ENCODE results near the gene EEFSEC. TPM values are rescaled to one million over a fixed set of nuclear protein-coding genes. Genes with fewer than 3 reads are reported as not detected.

The EEFSEC gene
- total and polyA plus RNA-seq, 2 of the 4 experiments (the other 2 are of a cell fraction), result 4.5 to 9.3 TPM

DNA sequence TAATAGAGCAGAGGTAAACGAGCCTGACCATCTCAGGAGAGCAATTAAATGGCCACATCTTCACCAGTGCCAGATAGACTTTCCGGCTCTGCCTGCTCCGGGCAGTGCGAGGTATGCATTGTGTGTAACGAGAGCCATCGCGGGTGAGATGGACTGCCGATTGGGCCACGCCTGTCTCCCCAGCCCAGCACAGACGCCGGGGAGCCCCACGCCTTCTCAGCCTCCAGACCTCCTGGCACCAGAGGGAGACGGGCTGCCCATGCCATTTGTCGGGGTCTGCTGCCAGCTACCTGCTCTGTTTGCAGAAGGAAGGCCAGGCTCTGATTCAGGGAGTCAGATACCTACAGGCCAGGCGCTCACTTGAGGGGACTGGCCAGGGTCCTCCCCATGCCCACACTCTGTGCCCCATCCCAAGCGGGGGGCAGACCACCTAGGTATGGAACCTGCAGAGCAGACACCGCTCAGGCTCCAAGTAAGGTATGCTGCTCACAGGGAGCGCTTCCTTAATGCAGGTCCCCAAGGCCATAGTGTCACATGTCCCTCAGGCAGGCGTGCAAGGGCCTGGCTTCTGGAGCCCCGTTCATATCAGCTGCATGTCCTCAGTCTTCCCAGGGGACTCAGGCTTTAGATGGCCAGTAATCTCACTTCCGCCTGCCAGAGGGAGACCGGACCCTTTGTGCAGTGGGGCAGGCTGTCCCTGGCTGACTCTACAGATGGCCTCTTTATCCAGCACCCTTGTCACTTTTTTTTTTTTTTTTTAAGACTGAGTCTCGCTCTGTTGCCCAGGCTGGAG, 251.2 kb downstream of the EEFSEC start (continued):
- TF ChIP-seq CHD1 (IDR thresholded peaks at IDR 0.05; ENCODE audit: low read depth, low read length), result no peak

DNA sequence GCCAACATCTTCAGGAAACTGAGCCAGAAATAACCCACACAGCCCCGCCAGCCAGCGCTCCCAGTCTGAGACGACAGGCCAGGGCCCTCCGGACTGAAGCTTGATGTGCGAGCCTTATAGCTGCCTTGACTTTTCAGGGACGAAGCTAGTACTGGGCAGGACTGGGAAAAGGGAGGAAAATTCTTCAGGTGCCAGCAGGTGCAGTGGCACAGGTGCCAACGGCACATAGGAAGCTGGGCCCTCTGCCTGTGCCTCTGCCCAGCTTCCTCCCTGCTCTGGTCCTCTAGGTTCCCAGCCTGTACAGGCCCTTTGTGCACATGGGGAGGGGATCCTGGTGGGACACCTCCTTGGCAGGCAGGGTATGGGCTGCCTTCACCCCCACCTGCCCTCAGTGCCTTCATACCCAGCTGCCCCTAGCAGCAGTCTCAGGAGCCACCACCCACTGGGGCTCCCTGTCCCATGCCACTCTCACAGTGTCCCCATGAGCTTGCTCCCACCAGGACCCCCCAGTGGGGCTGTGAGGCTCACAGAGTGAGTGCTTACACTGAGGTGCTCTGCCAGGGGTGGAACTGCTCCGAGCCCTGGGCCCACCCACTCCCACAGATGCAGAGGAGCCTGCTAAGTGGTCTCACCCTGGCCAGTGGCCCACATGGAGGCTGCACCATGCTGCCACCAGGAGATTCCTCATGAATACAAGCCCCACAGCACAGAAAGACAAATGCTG, 252.4 kb downstream of the EEFSEC start:
- Histone ChIP-seq H2AK9ac (replicated peaks; ENCODE audit: low read depth, low read length, poor library complexity) (no peak overlapping the region), H3K36me3 (ENCODE audit: control insufficient read depth, insufficient read depth, low read length) (no peaks in the 10 kb centered on the region; the same call in 1 of the 2 replicates), H2AK5ac (ENCODE audit: low read depth, low read length) (no peak overlapping the region), H2AFZ (replicated peaks; ENCODE audit: low read length, poor library complexity) (no peak overlapping the region), H4K20me1 (ENCODE audit: insufficient read depth, low read length) (no peaks in the 10 kb centered on the region; the same call in 1 of the 2 replicates), H3K9ac (ENCODE audit: low read depth, low read length) (no peak overlapping the region), H3K4ac (ENCODE audit: low read depth, low read length) (no peak overlapping the region), H3K9me1 (ENCODE audit: insufficient read depth, low read length) (peaks cover 4% of the 10 kb centered on the region; the same call in 1 of the 2 replicates), H3K23ac (ENCODE audit: low read depth, low read length) (no peak overlapping the region), H3K18ac (ENCODE audit: low read depth, low read length) (no peak overlapping the region), H3K79me1 (ENCODE audit: low read depth in 1 of 2, low read length in 2 of 2) (no peaks in the 10 kb centered on the region), H3K4me1 (ENCODE audit: control insufficient read depth, insufficient read depth, low read length) (no peaks in the 10 kb centered on the region), H2BK20ac (ENCODE audit: low read depth, low read length) (no peak overlapping the region), H4K5ac (ENCODE audit: low read depth, low read length) (no peak overlapping the region), H4K91ac (ENCODE audit: insufficient read depth, low read depth, low read length) (no peak overlapping the region), H4K8ac (ENCODE audit: low read depth in 2 of 2, low read length in 2 of 2) (no peak overlapping the region), H3K27me3 (ENCODE audit: control insufficient read depth, insufficient read depth, low read length) (no peaks in the 10 kb centered on the region; the same call in 1 of the 2 replicates), H3K56ac (ENCODE audit: extremely low read depth, insufficient read depth, low read length) (no peak overlapping the region), H3K27ac (ENCODE audit: insufficient read depth, low read length) (no peak overlapping the region), H3K4me2 (ENCODE audit: low read depth, low read length) (no peak overlapping the region), H2BK5ac (ENCODE audit: low read depth, low read length, poor library complexity, severe bottlenecking) (no peak overlapping the region), H2BK120ac (ENCODE audit: low read depth, low read length) (no peak overlapping the region), H3K9me3 (ENCODE audit: control insufficient read depth, insufficient read depth, low read length) (no peaks in the 10 kb centered on the region), H3K4me3 (ENCODE audit: insufficient read depth, low read depth, low read length) (no peak overlapping the region), H3K14ac (replicated peaks; ENCODE audit: low read depth, low read length) (no peak overlapping the region), H2BK15ac (ENCODE audit: low read depth, low read length) (no peak overlapping the region)
- DNase-seq (no peak), ATAC-seq (ENCODE audit: low read depth) (no peak)
- dilution Hi-C loops (cut with HindIII; ENCODE audit: low sequenced_read_pairs, unreplicated experiment), result no loop called here
- POLR2A ChIA-PET (ENCODE audit: unreplicated experiment), result interaction anchor here (0.7 kb wide), 1 partner anchor 125 kb away, joined by 3 read pairs; no protein-coding TSS in a partner anchor
- WGBS, 2 experiments (ENCODE audit: extremely low coverage in 2 of 2, insufficient read length in 1 of 2), result no CpG with 5 or more reads among the region's 8 CpGs
- TF ChIP-seq FOS (IDR thresholded peaks at IDR 0.05; ENCODE audit: low read depth, low read length), result no peak
- no peak for TF ChIP-seq POLR2A (IDR thresholded peaks at IDR 0.05; ENCODE audit: low read depth, low read length)
- TF ChIP-seq SMC3 (IDR thresholded peaks at IDR 0.05; ENCODE audit: low read depth, low read length), result no peak
- no peak for TF ChIP-seq MAFK (IDR thresholded peaks at IDR 0.05; ENCODE audit: low read depth, low read length)
- no peak for TF ChIP-seq NFE2L2 (IDR thresholded peaks at IDR 0.05; ENCODE audit: low read depth, low read length)
- no peak for TF ChIP-seq CEBPB (IDR thresholded peaks at IDR 0.05; ENCODE audit: low read depth, low read length)
- no peak for TF ChIP-seq RFX5 (IDR thresholded peaks at IDR 0.05; ENCODE audit: low read depth, low read length)
- no peak for TF ChIP-seq BHLHE40 (IDR thresholded peaks at IDR 0.05; ENCODE audit: low read depth, low read length)
- no peak for TF ChIP-seq MAZ (IDR thresholded peaks at IDR 0.05; ENCODE audit: borderline replicate concordance, low read depth, low read length)
- no peak for TF ChIP-seq CHD1 (IDR thresholded peaks at IDR 0.05; ENCODE audit: low read depth, low read length)
- TF ChIP-seq RAD21 (IDR thresholded peaks at IDR 0.05; ENCODE audit: low read length), result no peak
- no peak for TF ChIP-seq ELK1 (IDR thresholded peaks at IDR 0.05; ENCODE audit: borderline replicate concordance, low read depth, low read length)
- in situ Hi-C loops (cut with MboI; ENCODE audit: low sequenced_read_pairs), result no loop called here
- CTCF ChIA-PET, result no interaction called here
- intact Hi-C loops (cut with micrococcal nuclease), result no loop called here
- no TSS peak for BruUV-seq (replicated peaks)
